DMS79 (cell line): ENCODE measurements around the gene CREB5.

Experiments
- DNase-seq: peaks from one replicate; lab custom pipeline; 2025; lab: John Stamatoyannopoulos, UW

The CREB5 gene

GRCh38 chr7:28709748-28710147, 297.4 kb downstream of the CREB5 start:
- DNase-seq = no peak

DNA sequence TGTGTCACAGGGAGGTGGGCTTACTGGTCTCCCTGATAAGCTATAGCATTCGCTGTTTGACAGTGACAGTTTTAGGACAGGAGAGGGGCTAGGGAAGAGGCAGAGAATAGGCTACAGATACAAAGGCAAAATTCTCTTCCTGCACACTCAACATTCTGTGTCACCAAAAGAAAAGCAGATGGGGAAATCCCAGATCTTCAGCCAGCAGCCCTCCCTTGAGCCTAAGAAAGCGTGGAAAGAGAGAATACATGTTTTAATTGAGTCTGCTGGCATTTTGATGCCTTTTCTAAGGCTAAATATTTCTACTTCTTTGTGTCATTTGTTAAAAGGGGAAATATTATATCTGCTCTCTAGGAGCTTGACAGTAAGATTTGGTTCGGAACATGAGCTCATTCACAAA, 298.8 kb downstream of the CREB5 start:
- DNase-seq = no peak

- DNase-seq = no peak
Observed at GRCh38 chr7:28714459-28715120, 302.3 kb downstream of the CREB5 start.

DNA sequence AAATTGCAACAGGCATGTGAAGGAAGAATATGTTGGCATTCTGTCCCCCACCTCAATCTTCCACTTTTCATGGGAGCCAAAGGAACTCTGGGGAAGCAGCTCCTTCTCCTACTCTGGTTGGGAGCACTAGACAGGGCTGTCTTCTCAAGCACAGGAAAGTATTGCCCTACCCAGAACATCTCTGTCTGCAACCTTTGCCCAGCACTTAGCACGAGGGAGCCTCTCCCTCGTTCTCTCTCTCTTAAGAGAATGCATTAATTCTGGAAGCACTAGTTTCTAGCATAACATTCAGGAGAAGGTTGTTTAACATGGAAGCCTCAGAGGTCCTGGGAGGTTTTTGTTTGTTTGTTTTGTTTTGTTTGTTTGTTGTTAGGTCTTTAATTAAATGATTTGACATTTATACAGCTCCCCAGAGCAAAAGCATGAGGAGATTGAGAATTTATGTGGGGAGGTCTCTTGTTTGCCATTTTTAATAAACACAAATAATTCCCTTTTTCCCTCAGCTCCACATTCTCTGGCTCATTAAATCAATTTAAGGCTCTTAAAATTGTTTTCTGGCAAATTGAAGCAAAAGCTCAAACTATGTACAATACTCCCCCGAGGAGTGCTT, 305.2 kb downstream of the CREB5 start:
- DNase-seq = no peak

GRCh38 chr7:28718055-28718481, 305.8 kb downstream of the CREB5 start:
- no peak for DNase-seq

DNA sequence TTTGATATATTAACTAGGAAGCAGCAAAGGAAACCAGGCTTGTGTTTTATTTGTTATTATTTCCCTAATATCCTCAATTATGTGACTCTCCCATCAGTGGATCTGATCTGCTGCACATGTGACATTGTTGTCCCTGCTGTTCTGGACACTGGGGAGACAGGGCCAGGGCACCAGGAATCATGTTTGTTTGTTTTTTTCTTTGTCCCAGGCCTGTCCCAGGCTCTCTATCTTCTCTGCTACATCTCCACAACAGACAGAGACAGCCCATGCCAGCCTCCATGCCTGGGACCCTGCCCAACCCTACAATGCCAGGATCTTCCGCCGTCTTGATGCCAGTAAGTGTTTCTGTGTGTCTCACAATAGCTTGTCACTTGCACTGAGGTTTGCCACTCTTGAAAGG, 306.2 kb downstream of the CREB5 start:
- DNase-seq = no peak

DNA sequence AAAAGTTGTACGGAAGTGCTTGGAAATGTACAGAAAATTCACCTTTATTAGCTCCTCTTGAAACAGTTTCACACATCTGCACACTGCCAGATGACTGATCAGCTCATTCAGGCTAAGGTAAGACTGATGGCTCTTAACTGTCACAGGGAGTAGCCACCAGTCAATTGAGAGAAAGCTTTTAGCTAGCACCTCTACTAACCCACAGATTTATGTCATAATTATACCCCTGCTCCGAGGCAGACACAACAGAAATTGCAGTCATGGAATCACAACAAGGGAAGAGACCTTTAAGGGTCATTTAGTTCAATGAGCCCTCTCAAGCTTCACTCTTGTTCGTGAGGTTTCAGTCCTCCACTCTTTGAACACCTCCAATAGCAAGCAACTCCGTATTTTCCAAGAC, 310.4 kb downstream of the CREB5 start:
- peak; percentile 30 for DNase-seq

DNA sequence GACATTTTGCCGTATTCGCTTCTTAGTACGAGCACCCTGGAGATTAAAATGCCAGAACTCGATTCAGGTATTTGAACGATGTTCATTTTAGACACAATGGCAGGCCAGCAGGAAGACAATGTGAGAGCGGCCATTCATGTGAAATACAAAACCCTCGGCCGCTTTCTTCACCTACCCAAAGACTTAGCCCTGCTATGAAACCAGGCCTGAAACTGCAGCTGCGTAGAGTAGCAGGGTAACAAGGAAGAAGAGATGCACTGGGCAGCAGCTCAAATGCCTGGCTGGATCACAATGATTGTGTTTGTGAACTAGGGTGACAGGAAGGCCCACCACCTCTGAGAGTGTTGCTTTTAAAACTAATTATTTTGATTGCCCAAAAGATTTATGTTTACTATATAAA, 311.0 kb downstream of the CREB5 start:
- no peak for DNase-seq

DNA sequence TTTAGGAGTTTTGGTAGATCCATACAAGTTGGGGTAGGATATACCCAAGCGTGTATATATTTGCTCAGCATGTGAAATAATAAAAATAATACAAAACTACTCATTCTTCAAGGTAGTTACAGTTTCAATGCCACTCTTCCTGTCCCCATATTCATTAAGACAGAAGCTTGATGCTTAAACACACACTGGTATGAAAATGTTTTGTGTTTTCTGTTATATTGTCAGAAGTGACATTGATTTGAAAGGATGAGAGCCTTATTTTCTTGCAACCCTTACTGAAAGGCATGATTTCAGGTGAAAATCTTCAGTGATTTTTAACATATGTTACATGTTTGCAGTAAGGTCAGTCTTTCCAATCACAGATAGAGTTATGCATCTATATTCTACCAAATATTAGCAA, 312.2 kb downstream of the CREB5 start:
- no peak for DNase-seq

GRCh38 chr7:28725045-28725642, 312.8 kb downstream of the CREB5 start:
- DNase-seq = no peak

DNA sequence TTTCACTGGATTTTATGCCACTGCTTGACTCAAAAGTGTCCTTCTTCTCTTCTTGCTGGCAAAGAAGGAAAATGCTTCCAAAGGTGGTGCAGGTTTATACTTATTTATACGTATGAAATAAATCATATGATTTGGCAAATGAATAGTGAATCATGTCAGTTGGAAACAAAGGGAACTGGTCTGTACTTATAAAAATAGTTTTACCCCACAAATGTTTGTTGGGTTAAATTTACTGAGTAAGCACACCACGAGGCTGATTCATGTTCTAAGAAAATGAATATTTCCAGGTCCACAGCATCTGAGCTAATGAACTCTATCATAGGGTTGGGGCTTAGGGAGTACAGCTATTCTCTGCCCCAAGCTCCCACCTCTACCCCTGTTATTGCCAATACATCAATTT, 313.6 kb downstream of the CREB5 start:
- no peak for DNase-seq

DNA sequence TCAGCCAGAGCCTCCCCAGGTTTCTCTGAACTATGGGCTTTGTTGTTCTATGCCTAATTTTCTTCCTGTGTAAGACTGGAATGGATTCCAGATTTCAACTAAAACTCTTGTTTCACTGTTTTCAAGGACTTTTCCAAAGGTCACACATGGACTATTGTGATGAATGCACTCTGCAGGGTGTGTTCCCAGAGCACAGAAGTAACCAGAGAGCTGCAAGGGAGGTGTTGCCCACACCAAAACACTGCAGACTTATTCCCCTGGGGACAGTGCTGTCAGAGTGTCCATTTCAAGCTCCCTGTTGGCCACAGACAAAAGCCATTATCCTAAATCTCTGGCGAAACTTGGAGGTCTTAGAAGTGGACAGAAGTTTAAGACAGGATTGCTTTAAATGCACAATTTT, 314.2 kb downstream of the CREB5 start:
- no peak for DNase-seq

DNA sequence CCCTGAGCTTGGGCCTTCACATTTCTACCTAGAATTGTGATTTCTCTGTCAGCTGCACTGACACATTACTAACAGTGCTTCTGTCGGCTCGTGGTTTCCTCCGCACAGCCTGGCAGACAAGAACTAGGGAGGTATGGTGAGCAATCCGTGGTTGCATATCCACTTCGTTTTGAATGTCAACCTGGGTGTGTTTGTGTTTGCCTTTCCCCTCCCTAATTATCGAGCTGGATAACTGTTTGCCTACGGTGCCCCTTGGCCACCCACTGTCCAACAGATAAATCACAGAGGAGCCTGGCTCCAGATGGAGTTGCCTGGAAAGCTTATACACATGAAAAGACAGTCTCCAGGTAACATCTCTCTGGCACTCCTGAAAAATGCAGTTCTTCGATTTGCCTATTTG, 317.0 kb downstream of the CREB5 start:
- DNase-seq = no peak

- no peak for DNase-seq
Observed at GRCh38 chr7:28729727-28730126, 317.4 kb downstream of the CREB5 start.

GRCh38 chr7:28731092-28731658, 318.9 kb downstream of the CREB5 start:
- no peak for DNase-seq

DNA sequence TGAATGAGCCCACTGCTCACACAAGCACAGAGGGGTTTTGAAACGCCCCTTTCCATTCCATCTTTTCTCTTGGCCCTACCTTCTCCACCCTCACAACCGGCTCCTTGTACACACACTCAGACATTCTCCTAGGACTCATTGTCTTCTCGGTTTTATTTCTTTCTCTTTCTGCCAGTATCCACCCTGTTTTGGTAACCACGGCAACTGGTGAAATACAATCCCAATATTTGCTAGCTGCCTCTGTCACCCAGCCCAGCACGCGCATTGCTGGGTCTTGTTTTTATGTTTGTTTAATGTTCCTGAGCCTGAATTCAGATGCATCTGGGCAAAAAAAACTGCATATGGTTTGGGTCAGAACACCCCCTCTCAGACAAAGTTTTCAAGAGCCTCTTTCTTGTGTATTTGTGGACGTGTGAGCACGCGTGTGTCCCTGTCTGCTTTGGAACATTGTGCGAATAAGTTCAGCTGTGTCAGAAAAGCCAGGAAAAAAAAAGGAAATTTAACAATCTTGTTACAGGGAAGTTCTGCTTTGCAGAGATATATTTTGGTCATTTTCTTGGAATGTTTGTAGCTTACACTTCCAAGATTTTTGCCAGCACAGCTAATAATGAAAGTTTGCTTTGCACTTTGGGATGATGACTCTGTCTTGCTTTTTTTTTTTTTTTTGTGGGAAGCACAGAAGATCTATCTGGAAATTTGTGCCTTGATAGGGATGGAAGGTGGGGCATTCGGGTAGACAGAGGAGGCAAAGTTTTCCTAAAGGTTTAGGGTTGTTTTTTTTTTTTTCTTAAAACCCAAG, 320.0 kb downstream of the CREB5 start:
- no peak for DNase-seq

- no peak for DNase-seq
Observed at GRCh38 chr7:28733035-28733434, 320.7 kb downstream of the CREB5 start.

DNA sequence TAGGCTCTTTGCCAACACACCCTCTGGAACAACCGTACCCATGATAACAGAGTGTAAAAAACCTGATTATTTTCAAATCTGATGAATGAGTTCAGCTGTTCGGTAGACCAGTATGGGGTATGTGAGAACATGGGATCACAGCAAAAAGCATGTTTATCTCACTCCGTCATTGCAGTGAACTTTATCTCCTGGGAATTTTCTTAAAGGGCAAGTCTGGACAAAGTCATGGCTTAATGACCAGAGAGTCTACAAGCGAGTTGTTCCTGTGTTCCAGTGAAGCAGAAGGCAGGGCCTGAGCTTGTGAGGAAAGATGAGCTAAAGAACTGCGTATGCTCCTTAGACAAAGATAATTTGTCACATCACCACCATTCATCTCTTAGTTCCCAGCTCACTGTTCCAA, 326.1 kb downstream of the CREB5 start:
- DNase-seq = no peak

DNA sequence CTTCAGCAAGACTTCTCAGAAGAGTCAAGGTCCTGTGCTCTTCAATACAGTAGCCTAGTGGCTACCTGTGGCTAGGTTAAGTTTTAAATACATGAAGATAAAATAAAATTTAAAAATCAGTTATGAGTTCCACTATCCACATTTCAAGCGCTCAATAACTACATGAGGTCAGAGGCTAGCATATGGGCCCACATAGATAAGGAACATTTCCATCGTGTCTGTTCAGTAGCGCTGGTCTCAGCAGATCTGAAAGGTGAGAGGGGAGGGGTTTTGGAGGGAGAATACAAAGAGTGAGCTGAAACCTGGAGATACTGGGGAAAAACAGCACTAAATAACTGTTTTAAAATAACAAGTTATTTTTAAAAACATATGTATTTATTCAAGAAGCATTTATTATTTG, 326.8 kb downstream of the CREB5 start:
- DNase-seq = no peak

- DNase-seq = no peak
Observed at GRCh38 chr7:28739826-28740225, 327.5 kb downstream of the CREB5 start.

GRCh38 chr7:28744951-28745350, 332.6 kb downstream of the CREB5 start:
- no peak for DNase-seq

DNA sequence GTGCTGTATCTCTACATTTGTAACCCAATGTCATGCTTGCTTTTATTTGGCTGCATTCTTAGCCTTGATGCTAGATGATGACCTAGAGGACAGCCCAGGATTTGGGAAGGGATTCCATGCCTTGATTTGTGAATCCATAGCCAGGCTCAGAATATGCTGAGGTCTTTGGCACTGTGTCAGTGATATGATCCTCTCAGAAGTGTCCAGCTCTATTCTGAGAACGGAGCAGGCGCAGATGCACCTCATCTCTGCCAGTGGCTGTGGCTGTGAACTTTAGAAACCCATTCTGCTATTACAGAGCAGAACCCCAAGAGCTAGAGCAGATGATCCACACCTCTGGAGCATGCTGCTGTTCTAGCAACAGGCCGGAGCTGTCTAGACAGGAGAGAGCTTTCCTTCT, 333.0 kb downstream of the CREB5 start:
- no peak for DNase-seq

GRCh38 chr7:28747404-28747803, 335.1 kb downstream of the CREB5 start:
- no peak for DNase-seq
